GM12801 (cell line): ENCODE measurements around the gene LPCAT1.

Experiments used
- TF ChIP-seq, protein P1 (sequence below): IDR thresholded peaks from one replicate; pipeline ENCODE4 v1.5.1; 2011; ENCODE audit warnings: control low read depth; ENCODE audit not compliant: insufficient read length; ENCODE audit errors: extremely low read depth

LPCAT1 gene

DNA sequence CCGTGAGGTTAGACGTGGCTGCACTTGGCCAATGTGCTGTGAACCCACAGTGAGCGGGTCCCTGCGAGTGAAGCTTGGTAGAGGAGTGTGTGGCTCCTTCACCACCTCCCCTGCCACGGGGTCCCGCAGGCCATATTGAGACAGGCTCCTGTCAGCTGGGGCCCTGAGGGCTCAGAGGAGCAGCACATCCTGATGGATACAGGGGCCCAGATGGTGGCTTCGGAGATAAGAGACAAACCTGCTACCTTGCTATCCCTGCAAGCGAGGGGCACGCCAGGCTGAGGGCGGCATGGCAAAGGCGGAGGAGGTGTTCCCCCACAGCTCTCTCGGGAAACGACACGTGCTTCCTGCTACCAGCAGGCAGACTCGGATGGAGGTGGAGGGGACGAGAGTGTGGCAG, 111.6 kb downstream of the LPCAT1 start:
- TF ChIP-seq, protein P1, sequence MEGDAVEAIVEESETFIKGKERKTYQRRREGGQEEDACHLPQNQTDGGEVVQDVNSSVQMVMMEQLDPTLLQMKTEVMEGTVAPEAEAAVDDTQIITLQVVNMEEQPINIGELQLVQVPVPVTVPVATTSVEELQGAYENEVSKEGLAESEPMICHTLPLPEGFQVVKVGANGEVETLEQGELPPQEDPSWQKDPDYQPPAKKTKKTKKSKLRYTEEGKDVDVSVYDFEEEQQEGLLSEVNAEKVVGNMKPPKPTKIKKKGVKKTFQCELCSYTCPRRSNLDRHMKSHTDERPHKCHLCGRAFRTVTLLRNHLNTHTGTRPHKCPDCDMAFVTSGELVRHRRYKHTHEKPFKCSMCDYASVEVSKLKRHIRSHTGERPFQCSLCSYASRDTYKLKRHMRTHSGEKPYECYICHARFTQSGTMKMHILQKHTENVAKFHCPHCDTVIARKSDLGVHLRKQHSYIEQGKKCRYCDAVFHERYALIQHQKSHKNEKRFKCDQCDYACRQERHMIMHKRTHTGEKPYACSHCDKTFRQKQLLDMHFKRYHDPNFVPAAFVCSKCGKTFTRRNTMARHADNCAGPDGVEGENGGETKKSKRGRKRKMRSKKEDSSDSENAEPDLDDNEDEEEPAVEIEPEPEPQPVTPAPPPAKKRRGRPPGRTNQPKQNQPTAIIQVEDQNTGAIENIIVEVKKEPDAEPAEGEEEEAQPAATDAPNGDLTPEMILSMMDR: no peak
